ENCODE results near the gene DLG2. TPM values are rescaled to one million over a fixed set of nuclear protein-coding genes. Genes with fewer than 3 reads are reported as not detected.
"Not testable (repeated sequence)": the region's sequence is repeated elsewhere in the genome, so short reads cannot be mapped to it uniquely, and the experiment has no call there.

DLG2 gene
- total RNA-seq, 4 donors from 2014 or later = 0.18 to 8.3 (median 2.5) TPM

DNA sequence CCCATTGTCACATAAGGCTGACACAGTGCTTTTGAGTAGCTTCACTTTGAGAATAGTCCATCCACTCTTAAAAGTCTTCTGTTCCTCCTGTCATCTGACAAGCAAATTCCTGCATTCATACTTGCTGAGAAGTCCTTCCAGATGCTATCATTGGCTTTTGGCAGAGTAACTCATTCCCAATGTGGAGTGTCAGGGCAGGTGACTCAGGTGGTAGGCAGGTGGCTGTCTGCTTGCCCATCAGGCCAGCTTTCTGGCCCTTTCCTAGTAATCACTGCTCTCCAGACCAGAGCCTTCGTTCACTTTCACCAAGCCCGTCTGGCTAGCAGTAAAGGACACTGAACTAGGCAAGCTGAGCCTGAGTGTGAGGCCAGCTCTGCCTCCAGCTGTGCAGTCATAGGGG, 2178.5 kb downstream of the DLG2 start:
- Histone ChIP-seq H3K36me3 (no peaks in the 10 kb centered on the region), H3K4me1 (no peaks in the 10 kb centered on the region), H3K27ac (no peak overlapping the region), H3K4me3 (no peak overlapping the region), H3K9me3 (no peaks in the 10 kb centered on the region), H3K27me3 (no peaks in the 10 kb centered on the region)
- TF ChIP-seq POLR2A (IDR thresholded peaks at IDR 0.05) = no peak
- TF ChIP-seq, protein P1, sequence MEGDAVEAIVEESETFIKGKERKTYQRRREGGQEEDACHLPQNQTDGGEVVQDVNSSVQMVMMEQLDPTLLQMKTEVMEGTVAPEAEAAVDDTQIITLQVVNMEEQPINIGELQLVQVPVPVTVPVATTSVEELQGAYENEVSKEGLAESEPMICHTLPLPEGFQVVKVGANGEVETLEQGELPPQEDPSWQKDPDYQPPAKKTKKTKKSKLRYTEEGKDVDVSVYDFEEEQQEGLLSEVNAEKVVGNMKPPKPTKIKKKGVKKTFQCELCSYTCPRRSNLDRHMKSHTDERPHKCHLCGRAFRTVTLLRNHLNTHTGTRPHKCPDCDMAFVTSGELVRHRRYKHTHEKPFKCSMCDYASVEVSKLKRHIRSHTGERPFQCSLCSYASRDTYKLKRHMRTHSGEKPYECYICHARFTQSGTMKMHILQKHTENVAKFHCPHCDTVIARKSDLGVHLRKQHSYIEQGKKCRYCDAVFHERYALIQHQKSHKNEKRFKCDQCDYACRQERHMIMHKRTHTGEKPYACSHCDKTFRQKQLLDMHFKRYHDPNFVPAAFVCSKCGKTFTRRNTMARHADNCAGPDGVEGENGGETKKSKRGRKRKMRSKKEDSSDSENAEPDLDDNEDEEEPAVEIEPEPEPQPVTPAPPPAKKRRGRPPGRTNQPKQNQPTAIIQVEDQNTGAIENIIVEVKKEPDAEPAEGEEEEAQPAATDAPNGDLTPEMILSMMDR (IDR thresholded peaks at IDR 0.05) = no peak
- no peak for DNase-seq

DNA sequence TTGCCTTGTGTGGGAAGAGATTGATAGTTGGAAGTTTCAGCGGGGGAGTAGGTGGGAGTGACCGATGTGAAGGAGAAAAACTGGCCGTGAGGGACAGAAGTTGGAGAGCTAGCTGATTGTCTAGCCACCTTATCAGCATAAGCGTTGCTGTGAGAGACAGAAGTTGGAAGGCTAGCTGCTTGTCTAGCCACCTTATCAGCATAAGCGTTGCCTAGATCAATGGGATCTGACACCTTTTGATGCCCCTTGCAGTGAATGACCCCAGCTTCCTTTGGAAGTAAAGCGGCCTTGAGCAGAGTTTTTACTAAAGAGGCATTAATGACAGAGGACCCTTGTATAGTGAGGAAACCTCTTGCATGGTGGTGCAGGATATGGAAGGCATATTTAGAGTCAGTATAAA, 2183.3 kb downstream of the DLG2 start:
- H3K4me1 ChIP-seq, DNase-seq: not testable (repeated sequence)

DNA sequence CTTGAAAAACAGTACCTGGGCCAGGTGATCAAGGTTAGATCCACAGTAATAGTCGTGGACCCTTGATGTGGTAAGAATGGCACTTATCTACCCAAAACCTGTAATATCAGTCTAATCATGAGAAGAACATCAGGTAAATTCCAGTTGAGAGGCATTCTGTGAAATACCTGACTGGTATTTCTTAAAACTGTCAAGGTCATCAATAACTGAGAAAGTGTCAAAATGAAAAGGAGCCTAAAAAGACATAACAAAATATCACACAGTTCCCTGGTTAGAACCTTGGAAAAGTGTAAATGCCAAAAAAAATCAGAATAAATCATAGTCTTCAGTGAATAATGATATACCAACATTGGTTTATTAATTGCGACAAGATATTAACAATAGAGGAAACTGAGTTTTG, 2185.5 kb downstream of the DLG2 start:
- H3K4me1 ChIP-seq = no peaks in the 10 kb centered on the region
- no peak for TF ChIP-seq POLR2A (IDR thresholded peaks at IDR 0.05)
- TF ChIP-seq, protein P1 (IDR thresholded peaks at IDR 0.05) = no peak
- H3K4me3 ChIP-seq = no peak overlapping the region
- H3K36me3 ChIP-seq = no peaks in the 10 kb centered on the region
- no peaks in the 10 kb centered on the region for H3K27me3 ChIP-seq
- no peak for DNase-seq
- H3K27ac ChIP-seq = no peak overlapping the region
- H3K9me3 ChIP-seq = no peaks in the 10 kb centered on the region

More for the DNA sequence above, 2183.3 kb downstream of the DLG2 start:
- H3K4me3 ChIP-seq, H3K36me3 ChIP-seq, H3K27ac ChIP-seq, H3K27me3 ChIP-seq, H3K9me3 ChIP-seq: not testable (repeated sequence)

DNA sequence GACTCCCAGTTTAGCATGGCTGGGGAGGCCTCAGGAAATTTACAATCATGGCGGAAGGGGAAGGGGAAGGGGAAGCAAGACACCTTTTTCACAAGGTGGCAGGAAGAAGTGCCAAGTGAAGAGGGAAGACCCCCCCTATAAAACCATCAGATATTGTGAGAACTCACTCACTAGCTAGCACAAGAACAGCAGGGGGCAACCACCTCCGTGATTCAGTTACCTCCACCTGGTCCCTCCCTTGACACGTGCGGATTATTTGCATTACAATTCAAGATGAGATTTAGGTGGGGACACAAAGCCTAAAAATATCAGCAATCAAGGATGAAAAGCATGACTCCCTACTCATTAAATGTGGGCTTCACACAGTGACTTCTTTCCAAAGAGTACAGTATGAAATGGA, 2186.0 kb downstream of the DLG2 start:
- Histone ChIP-seq H3K36me3 (no peaks in the 10 kb centered on the region), H3K27me3 (no peaks in the 10 kb centered on the region), H3K9me3 (no peaks in the 10 kb centered on the region), H3K4me3 (no peak overlapping the region), H3K4me1 (no peaks in the 10 kb centered on the region), H3K27ac (no peak overlapping the region)
- no peak for TF ChIP-seq POLR2A (IDR thresholded peaks at IDR 0.05)
- TF ChIP-seq, protein P1 (IDR thresholded peaks at IDR 0.05) = no peak
- no peak for DNase-seq

DNA sequence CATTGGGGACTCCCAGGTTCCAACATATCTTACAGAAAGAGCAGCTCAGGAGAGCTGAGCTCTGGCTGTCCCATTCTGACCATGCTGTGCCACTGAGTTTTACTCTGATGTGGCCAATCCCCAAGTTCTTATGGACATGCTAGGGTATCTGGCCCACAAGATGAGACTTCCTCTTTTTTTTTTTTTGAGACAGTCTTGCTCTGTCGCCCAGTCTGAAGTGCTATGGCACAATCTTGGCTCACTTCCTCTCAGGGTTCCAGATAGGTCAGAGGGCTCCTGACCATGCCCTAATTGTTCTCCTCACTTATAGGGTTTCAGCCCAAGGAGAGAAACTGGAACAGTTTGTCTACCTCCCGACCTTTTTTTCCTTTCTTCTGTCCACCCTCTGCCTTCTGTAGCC, 2188.7 kb downstream of the DLG2 start:
- no peak overlapping the region for H3K4me3 ChIP-seq
- no peak for DNase-seq
- no peak overlapping the region for H3K27ac ChIP-seq
- H3K4me1 ChIP-seq = no peaks in the 10 kb centered on the region
- H3K9me3 ChIP-seq = no peaks in the 10 kb centered on the region
- no peaks in the 10 kb centered on the region for H3K36me3 ChIP-seq
- no peaks in the 10 kb centered on the region for H3K27me3 ChIP-seq
- TF ChIP-seq POLR2A (IDR thresholded peaks at IDR 0.05) = no peak

DNA sequence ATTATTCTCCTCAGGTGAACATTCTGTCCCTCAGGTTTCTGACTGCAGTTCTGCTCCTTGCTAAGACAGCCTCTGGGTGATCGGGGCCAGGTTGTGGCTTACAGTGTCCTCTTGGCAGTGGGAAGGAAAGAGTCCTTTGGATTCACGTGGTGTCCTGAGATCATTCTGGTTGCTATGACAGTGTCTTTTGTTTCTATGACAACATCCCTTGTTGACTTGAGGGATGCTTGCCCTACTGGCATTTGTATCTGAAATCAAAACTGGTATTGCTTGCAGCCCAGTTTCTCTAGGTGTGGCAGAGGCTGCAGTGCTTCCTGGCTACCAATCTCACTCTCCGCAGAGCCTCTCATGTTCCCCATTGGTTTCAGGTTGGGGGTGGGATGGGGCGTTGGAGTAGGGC, 2189.2 kb downstream of the DLG2 start:
- no peaks in the 10 kb centered on the region for H3K4me1 ChIP-seq
- H3K27ac ChIP-seq = no peak overlapping the region
- no peaks in the 10 kb centered on the region for H3K9me3 ChIP-seq
- H3K27me3 ChIP-seq = no peaks in the 10 kb centered on the region
- H3K4me3 ChIP-seq = no peak overlapping the region
- no peak for DNase-seq
- no peaks in the 10 kb centered on the region for H3K36me3 ChIP-seq
- TF ChIP-seq POLR2A (IDR thresholded peaks at IDR 0.05) = no peak
- TF ChIP-seq, protein P1 (IDR thresholded peaks at IDR 0.05) = no peak

DNA sequence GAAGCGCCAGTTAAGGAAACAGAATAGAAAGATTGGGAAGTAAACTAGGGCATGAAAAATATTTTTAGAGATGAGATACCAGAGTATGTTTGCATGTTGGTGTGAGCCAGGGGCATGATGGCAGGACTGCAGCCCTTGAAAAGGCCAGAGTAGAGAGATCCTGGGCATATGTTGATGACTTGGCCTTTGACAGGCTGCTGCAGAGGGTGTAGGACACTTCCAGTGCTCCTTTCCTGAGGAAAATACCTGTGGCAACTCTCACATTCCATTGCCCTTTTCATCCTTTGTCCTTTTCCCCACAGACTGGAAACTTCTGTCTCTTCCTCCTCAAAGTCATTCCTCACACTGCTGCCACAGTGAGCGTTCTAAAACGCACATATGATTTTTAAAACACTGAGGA, 2190.3 kb downstream of the DLG2 start:
- no peaks in the 10 kb centered on the region for H3K27me3 ChIP-seq
- H3K4me1 ChIP-seq = no peaks in the 10 kb centered on the region
- no peak for TF ChIP-seq POLR2A (IDR thresholded peaks at IDR 0.05)
- TF ChIP-seq, protein P1 (IDR thresholded peaks at IDR 0.05) = no peak
- H3K36me3 ChIP-seq = no peaks in the 10 kb centered on the region
- no peak for DNase-seq
- H3K4me3 ChIP-seq = no peak overlapping the region
- no peaks in the 10 kb centered on the region for H3K9me3 ChIP-seq
- H3K27ac ChIP-seq = no peak overlapping the region

DNA sequence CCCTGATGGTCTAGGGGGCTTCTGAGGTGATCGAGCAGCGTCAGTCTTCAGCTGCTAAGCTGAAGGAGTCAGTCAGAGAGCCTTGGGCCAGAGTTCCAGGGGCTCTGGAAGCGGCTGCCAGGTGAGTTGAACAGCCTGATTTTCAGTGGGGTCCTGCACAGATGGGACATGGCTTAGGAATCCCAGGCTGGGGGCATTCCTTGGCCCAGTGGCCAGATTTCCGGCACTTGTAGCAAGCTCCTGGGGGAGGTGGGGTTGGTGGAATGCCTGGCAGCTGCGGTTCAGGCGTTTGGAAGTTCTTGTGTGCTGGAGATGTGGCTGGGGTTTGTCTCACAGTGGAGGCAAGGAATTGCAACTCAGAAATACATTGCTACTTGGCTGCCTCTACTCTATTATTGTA, 2192.3 kb downstream of the DLG2 start:
- not testable (repeated sequence) for H3K27me3 ChIP-seq, H3K36me3 ChIP-seq, H3K4me1 ChIP-seq, H3K27ac ChIP-seq, H3K9me3 ChIP-seq, H3K4me3 ChIP-seq, DNase-seq
